MM.1S (cell line): ENCODE measurements around the gene CHFR.

Experiments used
- CTCF ChIP-seq: fragments of 300-600 bp; sonication (generic); IDR thresholded peaks from 2 replicates; pipeline ENCODE4 v1.5.1; 2016; ENCODE audit warnings: antibody characterized with exemption, low read length, mixed read lengths
- EZH2 ChIP-seq: fragments of 300-600 bp; sonication (generic); optimal IDR thresholded peaks from 2 replicates; pipeline ENCODE3; 2017; ENCODE audit warnings: low read depth, mild to moderate bottlenecking, antibody characterized with exemption, low read length, mixed read lengths
- EZH2phosphoT487 ChIP-seq: fragments of 300-600 bp; sonication (generic); IDR thresholded peaks from 2 replicates; pipeline ENCODE4 v1.6.1; 2018; ENCODE audit warnings: antibody characterized with exemption, low read length

GRCh38 chr12:132783917-132784531, 103.4 kb downstream of the CHFR start:
- TF ChIP-seq CTCF (no peak), EZH2 (no peak), EZH2phosphoT487 (no peak)
